ENCODE results near the gene PPP1R10.

DNA sequence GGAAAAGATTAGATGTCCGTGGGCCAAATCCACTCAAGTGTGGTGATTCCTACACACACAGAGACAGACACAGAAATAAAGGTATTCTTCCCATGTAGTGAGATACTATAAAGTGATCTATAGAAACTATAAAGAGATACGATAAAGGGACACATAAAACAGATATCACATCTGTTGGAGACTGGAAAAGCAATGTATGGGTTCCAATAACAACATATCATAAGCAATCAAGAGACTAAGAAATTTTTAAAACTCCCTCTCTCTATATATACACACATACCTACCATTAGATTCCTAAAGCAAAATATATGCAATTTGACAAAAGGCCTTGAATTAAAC is 5.2 kb downstream of the PPP1R10 start:
- TF ChIP-seq, protein P1, sequence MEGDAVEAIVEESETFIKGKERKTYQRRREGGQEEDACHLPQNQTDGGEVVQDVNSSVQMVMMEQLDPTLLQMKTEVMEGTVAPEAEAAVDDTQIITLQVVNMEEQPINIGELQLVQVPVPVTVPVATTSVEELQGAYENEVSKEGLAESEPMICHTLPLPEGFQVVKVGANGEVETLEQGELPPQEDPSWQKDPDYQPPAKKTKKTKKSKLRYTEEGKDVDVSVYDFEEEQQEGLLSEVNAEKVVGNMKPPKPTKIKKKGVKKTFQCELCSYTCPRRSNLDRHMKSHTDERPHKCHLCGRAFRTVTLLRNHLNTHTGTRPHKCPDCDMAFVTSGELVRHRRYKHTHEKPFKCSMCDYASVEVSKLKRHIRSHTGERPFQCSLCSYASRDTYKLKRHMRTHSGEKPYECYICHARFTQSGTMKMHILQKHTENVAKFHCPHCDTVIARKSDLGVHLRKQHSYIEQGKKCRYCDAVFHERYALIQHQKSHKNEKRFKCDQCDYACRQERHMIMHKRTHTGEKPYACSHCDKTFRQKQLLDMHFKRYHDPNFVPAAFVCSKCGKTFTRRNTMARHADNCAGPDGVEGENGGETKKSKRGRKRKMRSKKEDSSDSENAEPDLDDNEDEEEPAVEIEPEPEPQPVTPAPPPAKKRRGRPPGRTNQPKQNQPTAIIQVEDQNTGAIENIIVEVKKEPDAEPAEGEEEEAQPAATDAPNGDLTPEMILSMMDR (IDR thresholded peaks at IDR 0.05 in 8 of 11, conservative IDR thresholded peaks at IDR 0.05 in 3 of 11) = no peak
- TF ChIP-seq POLR2A (IDR thresholded peaks at IDR 0.05) = no peak
